AG09319 (cell line): Measurements from ENCODE around the gene GNG8.
A peak's percentile ranks its signal among the peaks of the same experiment; 100 is the strongest.

Experiments
- DNase-seq: peaks from one replicate; pipeline ENCODE4 v3.0.0-alpha.2; 2010; ENCODE audit warnings: low read depth; ENCODE audit errors: extremely low read depth
- TF ChIP-seq, protein P1 (sequence below): IDR thresholded peaks from 2 replicates; pipeline ENCODE4 v1.5.1; 2011; ENCODE audit warnings: low read depth, mild to moderate bottlenecking, inconsistent platforms, low read length, moderate library complexity

Gene GNG8

DNA sequence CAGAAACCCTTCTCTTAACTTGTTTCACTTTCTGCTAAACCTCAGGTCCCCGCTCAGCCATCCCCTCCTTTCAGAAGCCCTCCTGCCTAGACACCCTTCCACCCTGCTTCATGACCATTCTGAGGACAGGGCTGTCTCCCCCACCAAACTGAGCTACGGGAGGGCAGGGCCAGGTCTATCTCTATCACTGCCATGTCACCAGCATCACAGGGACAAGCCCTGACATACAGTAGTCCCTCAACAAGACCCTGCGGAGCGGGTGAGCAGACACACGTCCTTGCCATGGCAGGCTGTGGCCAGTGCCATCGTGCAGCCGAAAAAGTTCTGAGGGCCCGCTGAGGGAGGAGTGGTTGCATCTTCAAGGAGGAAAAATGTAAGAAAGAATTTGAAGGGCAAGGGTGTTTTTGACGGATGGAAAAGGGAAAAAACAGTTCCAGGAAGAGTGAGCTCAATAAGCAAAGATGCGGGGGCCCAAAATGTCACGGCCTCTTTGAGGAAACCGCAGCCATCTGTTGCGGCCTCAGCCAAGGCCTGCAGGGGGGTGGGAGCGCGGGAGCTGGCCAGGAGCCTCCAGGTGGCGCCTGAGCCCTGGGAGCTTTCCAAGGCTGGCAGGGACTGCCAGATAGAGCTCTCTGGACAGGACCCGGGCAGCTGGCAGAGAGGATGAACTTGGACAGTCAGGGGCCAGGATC, 19.2 kb downstream of the GNG8 start:
- TF ChIP-seq, protein P1, sequence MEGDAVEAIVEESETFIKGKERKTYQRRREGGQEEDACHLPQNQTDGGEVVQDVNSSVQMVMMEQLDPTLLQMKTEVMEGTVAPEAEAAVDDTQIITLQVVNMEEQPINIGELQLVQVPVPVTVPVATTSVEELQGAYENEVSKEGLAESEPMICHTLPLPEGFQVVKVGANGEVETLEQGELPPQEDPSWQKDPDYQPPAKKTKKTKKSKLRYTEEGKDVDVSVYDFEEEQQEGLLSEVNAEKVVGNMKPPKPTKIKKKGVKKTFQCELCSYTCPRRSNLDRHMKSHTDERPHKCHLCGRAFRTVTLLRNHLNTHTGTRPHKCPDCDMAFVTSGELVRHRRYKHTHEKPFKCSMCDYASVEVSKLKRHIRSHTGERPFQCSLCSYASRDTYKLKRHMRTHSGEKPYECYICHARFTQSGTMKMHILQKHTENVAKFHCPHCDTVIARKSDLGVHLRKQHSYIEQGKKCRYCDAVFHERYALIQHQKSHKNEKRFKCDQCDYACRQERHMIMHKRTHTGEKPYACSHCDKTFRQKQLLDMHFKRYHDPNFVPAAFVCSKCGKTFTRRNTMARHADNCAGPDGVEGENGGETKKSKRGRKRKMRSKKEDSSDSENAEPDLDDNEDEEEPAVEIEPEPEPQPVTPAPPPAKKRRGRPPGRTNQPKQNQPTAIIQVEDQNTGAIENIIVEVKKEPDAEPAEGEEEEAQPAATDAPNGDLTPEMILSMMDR = peak; percentile 33
- DNase-seq = no peak

DNA sequence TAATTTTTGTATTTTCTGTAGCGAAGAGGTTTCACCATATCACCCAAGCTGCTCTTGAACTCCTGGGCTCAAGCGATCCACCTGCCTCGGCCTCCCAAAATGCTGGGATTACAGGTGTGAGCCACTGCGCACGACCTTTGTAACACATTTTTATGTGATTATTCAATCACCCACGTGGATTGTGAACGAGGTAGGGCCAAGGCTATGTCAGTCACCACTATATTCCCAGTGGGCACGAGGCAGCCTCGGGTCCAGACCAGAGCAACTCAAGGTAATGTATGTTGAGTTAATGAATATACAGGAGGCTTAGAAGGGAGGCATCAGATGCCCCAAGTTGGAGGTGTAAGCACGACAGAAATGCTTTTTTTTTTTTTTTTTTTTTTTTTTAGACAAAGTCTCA, 20.0 kb downstream of the GNG8 start:
- DNase-seq = no peak
- TF ChIP-seq, protein P1 = no peak

DNA sequence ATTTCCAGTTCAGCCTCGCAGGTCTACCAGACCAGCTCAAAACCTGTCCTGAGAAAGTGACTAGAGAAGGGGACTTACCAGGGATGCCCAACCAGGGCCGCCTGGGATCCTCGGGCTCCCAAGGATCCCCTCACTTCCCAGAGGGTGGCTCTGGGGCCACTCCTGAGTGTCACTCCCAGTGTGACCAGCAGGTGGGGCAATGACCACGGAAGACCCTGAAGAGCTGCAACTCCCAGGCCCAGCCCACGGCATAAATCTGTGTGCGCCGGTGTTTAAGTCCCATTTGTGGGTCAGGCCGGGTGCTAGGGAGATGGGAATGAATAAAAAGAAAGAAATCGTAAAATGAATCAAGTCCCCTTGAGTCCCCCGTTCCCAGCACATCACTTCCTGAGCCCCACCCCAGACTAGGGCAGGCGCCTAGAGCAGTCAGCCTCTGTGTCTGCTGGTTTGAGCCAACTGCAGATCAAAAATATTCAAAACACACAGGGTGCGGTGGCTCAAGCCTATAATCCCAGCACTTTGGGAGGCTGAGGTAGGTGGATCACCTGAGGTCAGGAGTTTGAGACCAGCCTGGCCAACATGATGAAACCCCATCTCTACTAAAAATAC, 21.8 kb downstream of the GNG8 start:
- TF ChIP-seq, protein P1 = peak; percentile 85
- DNase-seq = peak; percentile 51

DNA sequence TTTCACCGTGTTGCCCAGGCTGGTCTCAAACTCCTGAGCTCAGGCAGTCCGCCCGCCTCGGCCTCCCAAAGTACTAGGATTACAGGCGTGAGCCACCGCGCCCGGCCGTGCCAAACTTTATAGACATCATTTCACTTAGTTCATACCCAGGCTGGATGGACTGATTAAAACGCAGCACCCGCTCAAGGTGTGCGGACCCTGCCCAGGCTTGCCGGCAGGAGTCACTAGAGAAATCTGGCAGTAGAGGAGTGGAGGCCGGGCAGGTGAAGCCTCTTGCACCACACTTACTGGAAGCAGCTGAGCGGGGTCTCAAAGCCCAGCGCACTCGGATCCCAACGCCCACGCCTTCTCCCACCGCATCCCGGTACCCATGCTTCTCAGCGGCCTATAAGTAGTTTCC, 22.5 kb downstream of the GNG8 start:
- TF ChIP-seq, protein P1 = no peak

DNA sequence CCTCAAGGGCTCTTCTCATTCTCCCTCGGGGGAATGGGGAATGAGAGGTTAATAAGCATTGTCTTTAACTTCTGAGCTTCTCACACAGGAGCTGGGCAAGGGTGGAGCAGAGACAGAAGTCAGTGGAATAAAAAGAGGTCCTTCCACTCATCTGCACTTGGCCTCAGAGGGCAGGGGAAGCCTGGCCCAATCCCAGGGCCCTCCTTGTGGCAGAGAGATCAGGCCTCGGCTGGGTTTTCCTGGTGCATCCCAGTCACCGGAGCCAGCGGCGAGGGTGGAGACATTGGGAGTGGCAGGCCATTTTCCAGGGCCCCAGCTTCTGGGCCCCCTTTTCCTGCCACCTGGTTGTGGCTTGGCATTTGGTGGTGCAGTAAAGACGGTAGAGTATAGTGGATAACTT, 24.2 kb downstream of the GNG8 start:
- DNase-seq = no peak
- TF ChIP-seq, protein P1 = no peak

More for the DNA sequence above, 22.5 kb downstream of the GNG8 start:
- no peak for DNase-seq

DNA sequence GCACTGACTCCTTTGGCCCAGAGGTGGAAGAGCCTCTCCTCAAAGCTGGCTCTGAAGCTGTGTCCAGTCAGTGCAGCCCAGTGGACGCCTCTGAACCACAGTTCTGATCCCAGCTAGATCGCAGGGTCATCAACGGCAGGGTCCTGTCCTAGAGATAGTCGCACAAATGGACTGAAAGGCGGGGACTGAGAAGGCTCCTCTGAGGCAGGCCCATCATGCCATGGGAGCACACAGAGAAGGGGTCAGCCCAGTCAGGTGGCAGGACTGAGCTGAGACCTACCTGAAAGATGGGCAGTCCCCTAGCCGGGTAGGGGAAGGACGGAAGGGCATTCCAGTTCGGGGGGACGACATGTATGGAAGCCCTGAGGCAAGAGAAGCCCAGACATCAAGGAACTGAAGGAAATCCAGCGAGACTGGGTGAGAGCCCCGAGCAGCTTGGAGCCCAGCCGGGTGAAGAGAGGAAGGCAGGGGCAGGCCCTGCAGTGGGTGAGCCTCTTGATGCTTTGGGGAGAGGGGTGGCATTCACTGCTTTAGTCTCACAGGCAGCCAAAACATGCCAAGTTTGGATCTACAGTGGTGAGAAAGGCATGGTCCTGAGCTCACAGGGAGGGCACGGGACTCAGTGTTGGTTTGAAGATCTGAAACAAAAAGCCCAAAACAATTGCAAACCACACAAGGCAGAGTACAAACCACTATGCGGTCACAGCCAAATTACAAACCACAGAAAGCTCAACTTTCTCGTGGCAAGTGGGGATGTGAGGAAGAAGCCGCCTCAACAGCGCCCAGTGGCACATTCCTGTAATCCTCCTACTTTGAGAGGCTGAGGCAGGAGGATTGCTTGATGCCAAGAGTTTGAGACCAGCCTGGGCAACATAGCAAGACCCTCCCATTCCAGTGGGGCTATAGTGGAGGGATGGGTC, 24.9 kb downstream of the GNG8 start:
- TF ChIP-seq, protein P1 = no peak
- no peak for DNase-seq

DNA sequence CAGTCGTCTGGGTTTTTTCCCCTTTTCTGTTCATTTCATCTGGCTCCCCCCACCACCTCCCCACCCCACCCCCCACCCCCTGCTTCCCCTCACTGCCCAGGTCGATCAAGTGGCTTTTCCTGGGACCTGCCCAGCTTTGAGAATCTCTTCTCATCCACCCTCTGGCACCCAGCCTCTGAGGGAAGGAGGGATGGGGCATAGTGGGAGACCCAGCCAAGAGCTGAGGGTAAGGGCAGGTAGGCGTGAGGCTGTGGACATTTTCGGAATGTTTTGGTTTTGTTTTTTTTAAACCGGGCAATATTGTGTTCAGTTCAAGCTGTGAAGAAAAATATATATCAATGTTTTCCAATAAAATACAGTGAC, 25.6 kb downstream of the GNG8 start:
- TF ChIP-seq, protein P1 = no peak
- no peak for DNase-seq
